Activated CD8-positive, alpha-beta memory T cell treated with anti-CD3 and anti-CD28 coated beads for 4 hours (primary cell): ENCODE measurements around the gene MIX23.

ENCODE experiments used
- DNase-seq, 2 donors: peaks; one replicate each; pipeline ENCODE4 v3.0.0-alpha.2; 2020; ENCODE audit warnings: low read depth in 2 of 2

MIX23 gene

DNA sequence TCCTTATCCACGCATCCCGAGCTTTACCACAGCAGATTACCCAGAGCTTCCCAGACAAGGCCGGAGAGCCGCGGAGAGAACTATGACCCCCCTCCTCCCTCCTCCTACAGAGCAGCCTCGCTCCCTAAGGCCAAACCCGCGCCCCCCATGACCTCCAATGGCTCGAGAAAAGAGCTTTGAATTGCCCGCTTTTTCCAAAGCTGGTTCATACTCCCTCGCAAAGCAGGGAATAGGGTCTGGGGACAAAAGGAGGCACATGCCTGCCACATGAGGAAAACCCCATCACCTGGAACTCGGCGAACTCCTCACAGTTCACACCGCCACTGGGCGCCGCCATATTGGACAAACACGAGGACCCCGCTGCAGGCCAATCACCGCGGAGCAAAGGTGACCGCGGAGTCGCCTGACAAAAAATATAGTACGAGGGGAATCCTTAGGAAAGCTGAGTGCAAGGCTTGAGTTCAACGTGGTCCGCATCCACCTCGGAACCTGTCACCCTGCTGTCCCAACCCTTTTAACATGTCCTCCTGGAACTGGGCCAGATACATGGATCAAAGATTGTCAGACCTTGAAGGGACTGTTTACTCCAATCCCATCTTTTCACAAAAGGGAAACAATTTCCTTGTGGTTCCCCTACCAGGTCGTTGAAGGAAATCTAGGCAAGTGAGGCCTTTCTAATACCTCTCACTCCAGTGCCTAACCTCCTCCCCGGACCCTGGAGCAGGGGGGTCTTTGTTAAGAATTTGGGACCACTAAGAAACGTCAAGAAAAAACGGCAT, at the start of gene MIX23:
Gene MIX23, minus strand, starts transcription at position 344 of the 779 bp plus-strand sequence. Its CDS starts 7 bp downstream, at position 337.
- DNase-seq, result peak; percentile 64 to 72

- no peak for DNase-seq
Measured at GRCh38 chr3:122430371-122430770, 47.3 kb upstream of the MIX23 start.

DNA sequence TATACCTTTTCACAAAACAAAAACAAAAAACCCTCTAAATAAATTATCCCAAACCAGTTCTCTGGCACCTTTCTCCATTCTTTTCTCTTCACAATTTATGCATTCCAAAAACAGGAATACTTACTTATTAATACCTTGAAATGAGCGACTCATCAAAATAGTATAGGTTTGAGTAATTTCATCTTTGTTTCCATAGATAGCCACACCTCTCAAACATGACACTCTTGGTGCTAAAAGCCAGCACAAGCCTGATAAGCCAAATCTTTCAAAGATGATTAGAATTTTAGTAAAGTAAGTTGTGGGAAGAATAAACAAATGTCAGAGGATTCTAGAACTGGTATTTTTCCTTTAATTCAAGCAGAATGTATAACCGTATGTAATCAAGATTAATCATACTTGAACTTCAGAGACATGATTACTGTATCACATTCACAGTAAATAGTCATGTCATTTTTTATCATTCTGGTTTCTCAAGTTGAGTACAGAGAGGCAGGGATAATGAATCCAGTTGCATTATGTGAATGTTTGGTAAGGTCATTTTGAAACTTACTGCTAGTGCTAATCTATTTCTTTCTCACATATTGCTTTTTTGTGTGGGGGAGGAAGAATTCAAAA, 44.9 kb upstream of the MIX23 start:
- DNase-seq, result no peak

- DNase-seq, result no peak
Measured at GRCh38 chr3:122421836-122422235, 38.8 kb upstream of the MIX23 start.

DNA sequence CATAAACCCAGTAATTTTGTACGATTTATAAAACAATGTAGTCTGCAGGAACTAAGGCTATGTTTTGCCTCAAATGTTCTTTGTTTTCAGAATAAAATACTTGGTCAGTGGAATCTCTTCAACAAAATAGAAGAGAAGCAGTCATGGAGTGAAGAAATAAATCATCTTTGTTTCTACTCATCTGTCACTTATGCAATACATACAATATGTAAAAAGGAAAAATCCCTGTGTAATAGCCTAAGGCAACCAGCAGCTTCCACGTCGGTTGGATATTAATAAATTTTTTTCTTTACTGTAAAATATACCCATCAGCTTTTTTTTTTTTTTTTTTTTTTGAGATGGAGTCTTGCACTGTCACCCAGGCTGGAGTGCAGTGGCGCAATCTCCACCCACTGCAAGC, 38.1 kb upstream of the MIX23 start:
- DNase-seq, result no peak

- DNase-seq, result no peak
Measured at GRCh38 chr3:122416966-122417365, 33.9 kb upstream of the MIX23 start.

DNA sequence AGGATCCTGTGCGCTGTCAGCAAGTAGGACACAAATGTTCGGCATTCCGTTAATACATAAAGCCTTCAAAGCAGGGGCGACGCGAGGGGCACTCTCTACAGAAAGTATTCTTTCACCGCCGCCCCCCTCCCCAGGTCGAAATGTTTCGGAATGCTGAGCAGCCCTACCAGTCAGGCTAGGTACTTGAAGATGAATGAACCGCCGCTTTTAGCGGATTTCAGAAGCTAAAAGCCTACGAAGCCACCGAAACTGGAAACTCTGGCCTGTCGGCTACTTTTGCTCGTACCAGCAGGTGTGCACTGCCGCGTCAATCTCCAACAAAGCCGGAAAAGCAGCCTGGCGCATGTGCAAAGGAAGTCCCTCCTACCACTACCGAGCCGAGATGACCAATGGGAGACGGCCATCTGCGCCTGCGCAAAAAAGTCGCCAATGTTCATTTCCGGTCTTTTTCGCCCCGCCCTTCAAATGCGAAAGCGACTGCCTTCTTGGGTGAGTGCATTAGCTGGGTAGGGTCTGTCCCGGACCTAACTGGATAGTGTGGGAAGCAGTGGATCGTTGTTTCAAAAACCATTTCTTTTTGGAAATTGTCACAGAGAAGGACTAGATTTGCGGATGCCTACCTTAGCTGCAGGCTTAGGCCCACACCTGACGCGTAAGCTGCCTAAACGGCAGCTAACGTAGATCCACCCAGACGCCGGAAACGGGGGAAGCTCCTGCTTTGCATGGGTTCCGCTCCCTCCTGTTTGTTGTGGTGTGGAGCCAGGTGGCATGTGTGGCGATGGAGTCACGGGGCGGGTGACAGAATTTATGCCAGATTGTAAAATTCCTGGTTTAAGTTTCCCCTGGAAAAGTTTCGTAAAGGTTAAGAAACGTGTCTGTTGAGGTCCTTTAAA, 33.0 kb upstream of the MIX23 start, which contains the start of gene WDR5B:
Gene WDR5B, minus strand, starts transcription at position 301 of the 893 bp plus-strand sequence. CDS start 534 bp downstream, outside the sequence.
- DNase-seq, result peak; percentile 97 to 98

GRCh38 chr3:122415104-122415744, 32.2 kb upstream of the MIX23 start:
- DNase-seq, result no peak

GRCh38 chr3:122414391-122414790, 31.4 kb upstream of the MIX23 start:
- no peak for DNase-seq

GRCh38 chr3:122410639-122411038, 27.6 kb upstream of the MIX23 start:
- no peak for DNase-seq

GRCh38 chr3:122410111-122410510, 27.1 kb upstream of the MIX23 start:
- no peak for DNase-seq

DNA sequence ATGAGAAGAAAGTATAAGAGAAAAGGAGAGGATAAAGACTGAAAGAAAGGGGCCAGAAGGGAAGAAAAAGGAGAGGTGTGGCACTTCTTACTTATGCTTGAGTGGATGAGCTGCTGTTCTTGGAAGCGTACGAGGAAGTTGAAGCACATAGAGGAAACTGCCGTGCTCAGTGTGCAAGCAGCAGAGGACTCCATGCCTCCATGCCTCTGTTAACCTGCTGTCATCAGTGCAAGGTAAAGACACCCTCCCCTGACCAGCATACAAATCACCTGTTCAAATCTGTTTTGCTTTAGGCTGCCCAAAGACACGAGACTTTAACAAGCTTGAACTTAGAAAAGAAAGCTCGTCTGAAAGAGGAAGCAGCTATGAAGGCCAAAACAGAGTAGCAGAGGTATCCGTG, 26.4 kb upstream of the MIX23 start:
- DNase-seq, result no peak

- DNase-seq, result no peak
Measured at GRCh38 chr3:122407946-122408345, 24.9 kb upstream of the MIX23 start.

DNA sequence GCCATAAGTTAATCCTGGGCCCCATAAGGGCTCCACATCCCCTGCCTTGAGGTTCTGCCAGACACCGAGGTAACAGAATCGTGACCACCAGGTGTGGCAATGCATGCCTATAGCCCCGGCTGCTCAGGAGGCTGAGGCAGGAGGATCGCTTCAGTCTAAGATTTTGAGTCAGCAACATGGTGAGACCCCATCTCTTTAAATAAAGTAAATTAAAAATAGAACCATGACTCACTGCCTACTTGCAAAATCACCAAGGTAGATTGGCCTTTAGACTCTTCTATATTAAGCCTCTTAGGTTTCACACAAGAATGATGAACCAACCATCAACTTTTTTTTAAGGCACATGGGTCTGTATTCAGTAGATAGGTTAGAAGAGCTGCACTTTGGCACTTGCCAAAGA, 23.2 kb upstream of the MIX23 start:
- DNase-seq, result no peak

DNA sequence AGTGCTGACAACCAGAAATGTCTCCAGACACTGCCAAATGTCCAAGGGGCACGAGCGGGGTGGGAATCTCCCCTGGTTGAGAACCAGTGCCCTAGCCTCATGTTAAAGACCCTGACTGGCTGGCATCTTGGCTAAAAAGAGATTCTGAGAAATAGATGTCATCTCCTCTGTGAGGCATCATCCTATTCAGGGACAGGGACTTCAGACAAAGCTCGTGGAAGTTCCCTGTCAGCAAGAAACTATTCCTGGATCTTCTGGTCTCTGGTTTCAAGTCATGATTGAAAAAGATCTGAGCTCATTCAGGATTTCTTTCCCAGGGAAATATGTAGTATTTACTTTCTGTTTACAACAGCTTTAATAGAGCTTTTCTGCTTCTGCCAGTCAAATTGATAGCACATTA, 22.0 kb upstream of the MIX23 start:
- DNase-seq, result no peak

DNA sequence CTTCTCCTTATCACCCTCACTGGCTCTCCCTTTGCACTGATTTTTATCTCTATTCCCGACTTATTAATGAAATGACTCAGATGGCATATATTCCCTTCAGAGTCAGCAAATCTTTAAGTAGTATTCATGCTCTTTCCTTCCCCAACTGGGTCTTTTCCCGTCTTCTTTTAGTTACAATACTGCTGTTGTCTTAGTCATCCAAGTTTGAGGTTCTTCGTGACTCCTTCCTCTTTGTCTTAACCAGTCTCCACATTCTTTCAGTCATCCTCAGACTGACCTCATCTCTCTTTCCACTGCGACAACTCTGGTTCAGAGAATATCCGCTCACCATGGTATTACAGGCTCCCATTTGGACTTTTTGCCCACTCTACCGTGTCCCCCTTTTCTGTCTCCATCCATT, 20.5 kb upstream of the MIX23 start:
- DNase-seq, result no peak

DNA sequence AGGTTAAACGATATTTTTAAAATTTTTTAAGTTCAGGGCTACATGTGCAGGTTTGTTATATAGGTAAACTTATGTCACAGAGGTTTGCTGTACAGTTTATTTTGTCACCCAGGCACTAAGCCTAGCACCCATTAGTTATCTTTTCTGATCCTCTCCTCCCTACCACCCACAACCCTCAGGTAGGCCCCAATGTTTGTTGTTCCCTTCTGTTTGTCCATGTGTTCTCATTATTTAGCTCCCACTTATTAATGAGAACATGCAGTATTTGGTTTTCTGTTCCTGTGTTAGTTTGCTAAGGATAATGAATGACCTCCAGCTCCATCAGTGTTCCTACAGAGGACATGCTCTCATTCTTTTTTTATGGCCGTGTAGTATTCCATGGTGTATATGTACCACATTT, 15.9 kb upstream of the MIX23 start:
- no peak for DNase-seq

DNA sequence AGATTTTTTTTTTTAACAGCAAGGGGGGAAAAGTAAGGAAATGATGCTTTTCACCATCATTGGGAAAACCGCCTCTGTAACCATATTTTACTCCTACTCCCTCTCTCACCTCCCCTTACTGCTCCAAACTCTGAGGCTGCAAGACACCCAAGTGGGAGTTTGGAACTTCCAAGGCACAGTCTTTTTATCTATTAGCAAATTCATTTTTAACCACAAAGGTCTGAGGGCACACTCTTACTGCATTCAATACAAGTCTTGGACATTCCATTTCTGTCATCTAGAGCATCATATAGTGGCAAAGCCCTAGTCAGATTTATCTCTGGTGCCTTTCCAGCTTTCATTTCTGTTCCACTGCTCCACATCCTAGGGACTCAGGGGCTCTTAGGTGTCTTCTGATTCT, 14.2 kb upstream of the MIX23 start:
- DNase-seq, result no peak

GRCh38 chr3:122396511-122396910, 13.5 kb upstream of the MIX23 start:
- no peak for DNase-seq

DNA sequence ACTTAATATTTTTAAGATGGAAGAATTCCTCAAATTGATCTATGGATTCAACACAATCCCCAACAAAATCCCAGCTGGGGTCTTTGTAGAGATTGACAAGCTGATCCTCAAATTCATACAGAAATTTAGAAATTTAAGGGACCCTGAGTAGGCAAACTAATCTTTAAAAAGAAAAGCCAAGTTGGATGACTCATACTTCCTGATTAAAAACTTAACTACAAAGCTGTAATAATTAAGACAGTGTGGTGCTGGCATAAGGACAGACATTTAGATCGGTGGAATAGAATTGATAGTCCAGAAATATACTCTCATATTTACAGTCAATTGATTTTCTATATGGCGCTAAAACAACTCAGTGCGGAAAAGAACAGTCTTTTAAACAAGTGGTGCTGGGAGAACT, 12.6 kb upstream of the MIX23 start:
- no peak for DNase-seq

DNA sequence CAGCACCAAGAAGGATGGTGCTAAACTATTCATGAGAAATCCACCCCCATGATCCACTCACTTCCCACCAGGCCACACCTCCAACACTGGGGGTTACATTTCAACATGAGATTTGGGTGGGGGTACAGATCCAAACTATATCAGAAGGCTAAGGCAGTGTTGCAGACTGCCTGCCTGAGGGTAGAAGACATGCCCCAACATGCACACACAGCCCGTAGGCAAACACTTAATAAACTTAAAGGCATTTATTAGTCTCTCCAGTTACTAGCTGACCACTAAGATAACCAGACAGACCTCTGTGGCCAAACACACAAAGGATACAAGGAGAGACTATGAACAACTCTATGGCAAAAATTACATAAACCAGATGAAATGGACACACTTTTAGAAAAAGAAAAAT, 11.1 kb upstream of the MIX23 start:
- DNase-seq, result no peak
